Mesenchymal stem cell (in vitro differentiated cells and primary cell): Measurements from ENCODE around the gene STN1.
"Not testable (repeated sequence)": the region's sequence is repeated elsewhere in the genome, so short reads cannot be mapped to it uniquely, and the experiment has no call there.

Experiments used
- DNase-seq: peaks from one replicate; pipeline ENCODE4 v3.0.0-alpha.2; 2013
- H2AFZ ChIP-seq: one replicate; pipeline ENCODE4 v1.6.1; 2013; ENCODE audit warnings: low read depth, mild to moderate bottlenecking, control low read depth, inconsistent platforms, low read length, moderate library complexity
- H2AK5ac ChIP-seq: 2 replicates; pipeline ENCODE4 v1.6.1; 2013; ENCODE audit warnings: low read length, moderate library complexity, mild to moderate bottlenecking, inconsistent platforms; ENCODE audit not compliant: severe bottlenecking
- H2BK120ac ChIP-seq: one replicate; pipeline ENCODE4 v1.6.1; 2013; ENCODE audit warnings: low read depth, mild to moderate bottlenecking, inconsistent platforms, low read length, moderate library complexity
- H2BK12ac ChIP-seq, 2 experiments: one replicate each; pipeline ENCODE4 v1.6.1; 2013; ENCODE audit warnings: inconsistent platforms in 2 of 2, low read length in 2 of 2, mild to moderate bottlenecking in 2 of 2, moderate library complexity in 2 of 2, control low read depth in 1 of 2
- H2BK15ac ChIP-seq: one replicate; pipeline ENCODE4 v1.6.1; 2013; ENCODE audit warnings: mild to moderate bottlenecking, low read depth, inconsistent platforms; ENCODE audit not compliant: poor library complexity, severe bottlenecking
- H2BK5ac ChIP-seq: 2 replicates; pipeline ENCODE4 v1.6.1; 2013; ENCODE audit warnings: low read depth, mild to moderate bottlenecking, low read length, control low read depth, inconsistent platforms; ENCODE audit not compliant: poor library complexity, severe bottlenecking
- H3K14ac ChIP-seq, 2 experiments: one replicate each; pipeline ENCODE4 v1.6.1; 2013; ENCODE audit warnings: inconsistent platforms in 2 of 2, low read length in 2 of 2, control low read depth in 1 of 2, mild to moderate bottlenecking in 1 of 2, moderate library complexity in 1 of 2
- H3K18ac ChIP-seq, 2 experiments: one replicate each; pipeline ENCODE4 v1.6.1; 2013; ENCODE audit warnings: inconsistent platforms in 2 of 2, low read length in 2 of 2, control low read depth in 1 of 2, low read depth in 1 of 2, mild to moderate bottlenecking in 1 of 2
- H3K23ac ChIP-seq, 2 experiments: one replicate each; pipeline ENCODE4 v1.6.1; 2013; ENCODE audit warnings: inconsistent platforms in 2 of 2, low read length in 2 of 2, mild to moderate bottlenecking in 2 of 2, moderate library complexity in 2 of 2, control low read depth in 1 of 2
- H3K27ac ChIP-seq: 2 replicates; pipeline ENCODE4 v1.5.1; 2013; ENCODE audit warnings: mild to moderate bottlenecking, moderate library complexity, low read length, control low read depth, inconsistent platforms; ENCODE audit not compliant: poor library complexity, severe bottlenecking
- H3K27me3 ChIP-seq, 2 experiments: 2 replicates each; pipeline versions ENCODE4 v1.6.1 to v1.7.0; 2013; ENCODE audit warnings: low read length in 2 of 2, mild to moderate bottlenecking in 2 of 2, moderate library complexity in 2 of 2, control low read depth in 1 of 2, inconsistent platforms in 1 of 2; ENCODE audit not compliant: control insufficient read depth in 1 of 2, insufficient read depth in 1 of 2
- H3K36me3 ChIP-seq, 2 experiments: 2 replicates each; pipeline versions ENCODE4 v1.6.1 to v1.7.0; 2013; ENCODE audit warnings: low read length in 2 of 2, control low read depth in 1 of 2, inconsistent platforms in 1 of 2, low read depth in 1 of 2, mild to moderate bottlenecking in 1 of 2; ENCODE audit not compliant: insufficient read depth in 2 of 2, control insufficient read depth in 1 of 2
- H3K4ac ChIP-seq, 2 experiments: one replicate each; pipeline ENCODE4 v1.6.1; 2013; ENCODE audit warnings: inconsistent platforms in 2 of 2, low read length in 2 of 2, mild to moderate bottlenecking in 2 of 2, moderate library complexity in 2 of 2, control low read depth in 1 of 2, low read depth in 1 of 2
- H3K4me1 ChIP-seq: 2 replicates; pipeline ENCODE4 v1.6.1; 2013; ENCODE audit warnings: low read depth, low read length, control low read depth; ENCODE audit not compliant: control insufficient read depth, insufficient read depth
- H3K4me2 ChIP-seq: 2 replicates; pipeline ENCODE4 v1.6.1; 2013; ENCODE audit warnings: low read length, mild to moderate bottlenecking, inconsistent platforms; ENCODE audit not compliant: poor library complexity, severe bottlenecking
- H3K4me3 ChIP-seq, 2 experiments: 2 replicates each; pipeline versions ENCODE4 v1.5.1 to v1.7.0; 2013; ENCODE audit warnings: low read length in 2 of 2, mild to moderate bottlenecking in 2 of 2, control low read depth in 1 of 2, low read depth in 1 of 2; ENCODE audit not compliant: insufficient read depth in 1 of 2
- H3K79me1 ChIP-seq: replicated peaks from 2 replicates; pipeline ENCODE4 v1.6.1; 2013; ENCODE audit warnings: mild to moderate bottlenecking, control low read depth, low read length, inconsistent platforms; ENCODE audit not compliant: poor library complexity, severe bottlenecking
- H3K9ac ChIP-seq: 2 replicates; pipeline ENCODE4 v1.7.0; 2013; ENCODE audit warnings: mild to moderate bottlenecking, low read length, moderate library complexity
- H3K9me3 ChIP-seq: 2 replicates; pipeline ENCODE4 v1.7.0; 2013; ENCODE audit warnings: mild to moderate bottlenecking, low read length; ENCODE audit not compliant: control insufficient read depth
- H4K8ac ChIP-seq: one replicate; pipeline ENCODE4 v1.6.1; 2013; ENCODE audit warnings: inconsistent platforms, mild to moderate bottlenecking, low read length, moderate library complexity
- H4K91ac ChIP-seq: one replicate; pipeline ENCODE4 v1.6.1; 2013; ENCODE audit warnings: mild to moderate bottlenecking, low read length, inconsistent platforms
- WGBS: methylation state at CpG from one replicate; pipeline ENCODE4 v1.1.7; 2013; ENCODE audit warnings: mixed read lengths; 5-methylcytosine and 5-hydroxymethylcytosine counted together

STN1 gene

GRCh38 chr10:103845346-103845745, 72.6 kb downstream of the STN1 start:
- not testable (repeated sequence) for H3K23ac ChIP-seq, H2BK12ac ChIP-seq, H2BK15ac ChIP-seq, H3K27ac ChIP-seq, H3K4me2 ChIP-seq, H2BK120ac ChIP-seq, H3K9me3 ChIP-seq, H3K14ac ChIP-seq, H2AFZ ChIP-seq, H3K18ac ChIP-seq, H3K9ac ChIP-seq, H3K79me1 ChIP-seq, H3K36me3 ChIP-seq, H3K4ac ChIP-seq, H3K4me3 ChIP-seq, H4K91ac ChIP-seq, DNase-seq, H2BK5ac ChIP-seq, H2AK5ac ChIP-seq, H3K27me3 ChIP-seq, H4K8ac ChIP-seq
- WGBS: 86% methylated on average over 3 of the region's 3 CpGs
- peaks cover 13% of the 10 kb centered on the region for H3K4me1 ChIP-seq

GRCh38 chr10:103843854-103844570, 74.0 kb downstream of the STN1 start:
- peaks cover 7% of the 10 kb centered on the region for H3K4me1 ChIP-seq
- no peak overlapping the region for H2BK12ac ChIP-seq
- no peaks in the 10 kb centered on the region for H3K36me3 ChIP-seq
- WGBS: 81% methylated on average over 6 of the region's 6 CpGs
- no peak overlapping the region for H2BK120ac ChIP-seq
- H3K27me3 ChIP-seq: peaks cover 0 to 7% of the 10 kb centered on the region in 2 experiments
- H4K8ac ChIP-seq: no peak overlapping the region
- H3K14ac ChIP-seq: no peak overlapping the region
- peak overlapping the region; percentile 12 for H3K9ac ChIP-seq
- H3K79me1 ChIP-seq: peaks cover 3% of the 10 kb centered on the region
- no peak overlapping the region for H3K4me3 ChIP-seq
- H3K9me3 ChIP-seq: no peaks in the 10 kb centered on the region
- H3K27ac ChIP-seq: no peak overlapping the region
- H3K18ac ChIP-seq: no peak overlapping the region
- no peak overlapping the region for H3K23ac ChIP-seq
- no peak overlapping the region for H3K4me2 ChIP-seq
- peak overlapping the region in 1 of 2 experiments; percentile 32 for H3K4ac ChIP-seq
- no peak for DNase-seq
- no peak overlapping the region for H2BK5ac ChIP-seq
- H2BK15ac ChIP-seq: no peak overlapping the region
- no peak overlapping the region for H2AFZ ChIP-seq
- H2AK5ac ChIP-seq: no peak overlapping the region
- H4K91ac ChIP-seq: no peak overlapping the region

- Histone ChIP-seq H3K36me3 (no peaks in the 10 kb centered on the region), H2BK15ac (no peak overlapping the region), H3K4me3 (no peak overlapping the region), H3K4me2 (no peak overlapping the region), H2BK120ac (no peak overlapping the region), H2AK5ac (no peak overlapping the region), H3K27me3 (peaks cover 0 to 10% of the 10 kb centered on the region in 2 experiments), H3K14ac (no peak overlapping the region), H2AFZ (no peak overlapping the region), H3K79me1 (peaks cover 3% of the 10 kb centered on the region), H3K27ac (no peak overlapping the region), H4K8ac (no peak overlapping the region), H2BK12ac (no peak overlapping the region), H3K4ac (no peak overlapping the region), H3K9ac (no peak overlapping the region), H3K4me1 (peaks cover 6% of the 10 kb centered on the region), H2BK5ac (no peak overlapping the region), H3K18ac (no peak overlapping the region), H3K23ac (no peak overlapping the region), H3K9me3 (no peaks in the 10 kb centered on the region), H4K91ac (no peak overlapping the region)
- no peak for DNase-seq
- 73% methylated on average over 1 of the region's 3 CpGs for WGBS
Measured at GRCh38 chr10:103843045-103843444, 74.9 kb downstream of the STN1 start.

- 45% methylated on average over 4 of the region's 7 CpGs for WGBS
- DNase-seq: no peak
- H3K79me1 ChIP-seq: peaks cover 3% of the 10 kb centered on the region
Measured at GRCh38 chr10:103842605-103843004, 75.4 kb downstream of the STN1 start.

More at GRCh38 chr10:103842605-103843004, 75.4 kb downstream of the STN1 start:
- H4K91ac ChIP-seq: no peak overlapping the region
- H3K9ac ChIP-seq: no peak overlapping the region
- H2AK5ac ChIP-seq: no peak overlapping the region
- no peak overlapping the region for H2BK15ac ChIP-seq
- no peak overlapping the region for H2AFZ ChIP-seq
- H3K4me3 ChIP-seq: no peak overlapping the region
- H3K23ac ChIP-seq: no peak overlapping the region
- no peak overlapping the region for H3K4ac ChIP-seq
- H3K4me1 ChIP-seq: peaks cover 4% of the 10 kb centered on the region
- no peak overlapping the region for H3K4me2 ChIP-seq
- H3K27ac ChIP-seq: no peak overlapping the region
- no peak overlapping the region for H3K14ac ChIP-seq
- H3K9me3 ChIP-seq: no peaks in the 10 kb centered on the region
- no peak overlapping the region for H2BK12ac ChIP-seq
- peaks cover 0 to 10% of the 10 kb centered on the region in 2 experiments for H3K27me3 ChIP-seq
- H3K18ac ChIP-seq: no peak overlapping the region
- no peaks in the 10 kb centered on the region for H3K36me3 ChIP-seq
- H2BK5ac ChIP-seq: no peak overlapping the region
- no peak overlapping the region for H4K8ac ChIP-seq
- H2BK120ac ChIP-seq: no peak overlapping the region
